AG04450 (cell line): ENCODE measurements around the gene INA. TPM values are rescaled to one million over a fixed set of nuclear protein-coding genes. Genes with fewer than 3 reads are reported as not detected.

ENCODE experiments used
- CTCF ChIA-PET: fragments of 300-600, 350-600 bp; formaldehyde crosslinking; extraction: SDS; loops from one replicate; lab custom pipeline; 2022; ENCODE audit warnings: antibody characterized with exemption, inconsistent platforms; lab: Charles Lee
- POLR2A ChIA-PET: fragments of 350-600 bp; formaldehyde crosslinking; extraction: SDS; loops from one replicate; lab custom pipeline; 2021; ENCODE audit warnings: antibody characterized with exemption, inconsistent platforms; lab: Yijun Ruan, JAX
- DNase-seq: peaks from one replicate; pipeline ENCODE4 v3.0.0-alpha.2; 2011; ENCODE audit warnings: low read depth, low spot score
- H3K27ac ChIP-seq: one replicate; pipeline ENCODE4 v1.5.1; 2012; ENCODE audit warnings: low read depth, low read length, control low read depth
- H3K27me3 ChIP-seq: one replicate; pipeline ENCODE4 v1.6.0; 2012; ENCODE audit warnings: low read length; ENCODE audit not compliant: control insufficient read depth, insufficient read depth
- H3K4me3 ChIP-seq: 2 replicates; pipeline ENCODE4 v1.5.1; 2011; ENCODE audit warnings: mild to moderate bottlenecking, low read depth, low read length, control low read depth
- H3K9me3 ChIP-seq: 2 replicates; pipeline ENCODE4 v1.5.1; 2012; ENCODE audit warnings: low read length; ENCODE audit not compliant: control insufficient read depth, insufficient read depth
- polyA minus RNA-seq: library from RNA; depleted of rRNA, polyadenylated mRNA; stranded (reverse); fragments of >200 nt; gene quantifications from 2 replicates; pipeline ENCODE4 v1.2.3, GENCODE V29; 2011; rRNA and poly(A)+ RNA removed
- polyA plus RNA-seq: library from polyadenylated mRNA; depleted of rRNA; stranded (reverse); fragments of >200 nt; gene quantifications from 2 replicates; pipeline ENCODE4 v1.2.3, GENCODE V29; 2011; rRNA removed
- TF ChIP-seq, protein P1 (sequence below): IDR thresholded peaks from 2 replicates; pipeline ENCODE4 v1.5.1; 2011; ENCODE audit warnings: low read depth, low read length, control low read depth, inconsistent platforms

Gene INA
- 5.2 and 6.6 TPM in 2 replicates for polyA plus RNA-seq
- 2.0 and 3.1 TPM in 2 replicates for polyA minus RNA-seq

GRCh38 chr10:103276896-103277712 lies at the start of gene INA:
Gene INA, plus strand, starts transcription at chr10:103277138. Its CDS starts 74 bp downstream, at chr10:103277212.
- CTCF ChIA-PET: interaction anchor here (1.0 kb wide), 1 partner anchor 18 kb away, joined by 3 read pairs; no protein-coding TSS in a partner anchor
- no peak for DNase-seq
- TF ChIP-seq, protein P1, sequence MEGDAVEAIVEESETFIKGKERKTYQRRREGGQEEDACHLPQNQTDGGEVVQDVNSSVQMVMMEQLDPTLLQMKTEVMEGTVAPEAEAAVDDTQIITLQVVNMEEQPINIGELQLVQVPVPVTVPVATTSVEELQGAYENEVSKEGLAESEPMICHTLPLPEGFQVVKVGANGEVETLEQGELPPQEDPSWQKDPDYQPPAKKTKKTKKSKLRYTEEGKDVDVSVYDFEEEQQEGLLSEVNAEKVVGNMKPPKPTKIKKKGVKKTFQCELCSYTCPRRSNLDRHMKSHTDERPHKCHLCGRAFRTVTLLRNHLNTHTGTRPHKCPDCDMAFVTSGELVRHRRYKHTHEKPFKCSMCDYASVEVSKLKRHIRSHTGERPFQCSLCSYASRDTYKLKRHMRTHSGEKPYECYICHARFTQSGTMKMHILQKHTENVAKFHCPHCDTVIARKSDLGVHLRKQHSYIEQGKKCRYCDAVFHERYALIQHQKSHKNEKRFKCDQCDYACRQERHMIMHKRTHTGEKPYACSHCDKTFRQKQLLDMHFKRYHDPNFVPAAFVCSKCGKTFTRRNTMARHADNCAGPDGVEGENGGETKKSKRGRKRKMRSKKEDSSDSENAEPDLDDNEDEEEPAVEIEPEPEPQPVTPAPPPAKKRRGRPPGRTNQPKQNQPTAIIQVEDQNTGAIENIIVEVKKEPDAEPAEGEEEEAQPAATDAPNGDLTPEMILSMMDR: no peak
- peak within 1 kb of the TSS; percentile 56 for H3K4me3 ChIP-seq
- H3K27ac ChIP-seq: no peak within 1 kb of the TSS
- H3K27me3 ChIP-seq: peaks cover 25% of the 10 kb centered on the region
- POLR2A ChIA-PET: no interaction called here
- H3K9me3 ChIP-seq: peaks cover 9% of the 10 kb centered on the region; the same call in 1 of the 2 replicates

DNA sequence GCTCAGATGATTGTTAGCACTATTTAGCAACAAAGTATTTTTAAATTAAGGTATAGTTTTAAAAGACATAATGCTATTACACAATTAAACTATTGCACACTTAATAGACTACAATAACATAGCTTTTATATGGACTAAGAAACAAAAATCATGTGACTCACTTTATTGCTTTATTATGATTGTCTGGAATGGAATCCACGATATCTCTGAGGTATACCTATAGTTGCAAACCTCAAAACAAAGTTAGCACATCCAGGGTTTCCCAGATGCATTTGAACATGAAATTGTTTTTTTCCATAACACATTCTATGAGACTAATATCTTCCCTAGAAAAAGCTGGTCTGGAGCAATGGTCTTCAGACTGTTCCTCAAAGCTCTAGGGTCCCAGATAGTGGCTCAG lies 49.5 kb upstream of the INA start:
- TF ChIP-seq, protein P1: no peak
- Histone ChIP-seq H3K9me3 (peaks cover 16% of the 10 kb centered on the region), H3K4me3 (no peak overlapping the region), H3K27me3 (no peaks in the 10 kb centered on the region), H3K27ac (no peak overlapping the region)
- no peak for DNase-seq
- ChIA-PET POLR2A (interaction anchor here (1.9 kb wide), 1 partner anchor 35 kb away, joined by 6 read pairs; no protein-coding TSS in a partner anchor), CTCF (interaction anchor here (0.5 to 2.4 kb wide), 2 partner anchors 17 to 38 kb away, joined by 3 to 13 read pairs; no protein-coding TSS in a partner anchor)

DNA sequence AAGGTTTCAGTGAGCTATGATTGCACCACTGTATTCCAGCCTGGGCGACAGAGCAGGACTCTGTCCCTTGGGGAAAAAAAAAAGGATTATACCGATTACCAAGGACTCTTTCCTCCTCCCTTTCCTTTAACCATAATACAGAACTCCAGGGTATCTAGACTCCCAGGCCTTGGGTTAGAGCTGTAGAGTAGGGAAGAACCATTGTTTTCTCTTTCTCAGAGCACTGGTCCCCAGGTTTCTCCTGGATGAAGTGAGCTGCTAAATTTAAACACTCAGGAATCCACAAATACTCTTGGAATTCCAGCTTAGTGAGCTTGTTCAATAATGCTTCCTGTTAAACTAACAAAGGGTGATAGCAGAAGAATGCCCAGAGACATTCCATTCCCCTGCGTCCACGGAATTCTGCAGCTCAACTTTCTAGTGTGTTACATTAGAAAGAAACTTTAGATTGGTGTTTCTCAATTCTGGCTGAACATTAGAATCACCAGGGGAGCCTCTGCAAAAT lies 45.8 kb upstream of the INA start:
- H3K4me3 ChIP-seq: no peak overlapping the region
- peak; percentile 91 for DNase-seq
- ChIA-PET CTCF (interaction anchor here (0.6 to 1.6 kb wide), 4 partner anchors 8 to 119 kb away, joined by 3 to 14 read pairs (median 6); no protein-coding TSS in a partner anchor), POLR2A (interaction anchor here (0.5 to 2.2 kb wide), 13 partner anchors 8 to 250 kb away, joined by 3 to 31 read pairs (median 4); partner anchors contain the start of gene NT5C2)
- no peaks in the 10 kb centered on the region for H3K27me3 ChIP-seq
- TF ChIP-seq, protein P1: no peak
- H3K27ac ChIP-seq: peak overlapping the region; percentile 99
- no peaks in the 10 kb centered on the region for H3K9me3 ChIP-seq

DNA sequence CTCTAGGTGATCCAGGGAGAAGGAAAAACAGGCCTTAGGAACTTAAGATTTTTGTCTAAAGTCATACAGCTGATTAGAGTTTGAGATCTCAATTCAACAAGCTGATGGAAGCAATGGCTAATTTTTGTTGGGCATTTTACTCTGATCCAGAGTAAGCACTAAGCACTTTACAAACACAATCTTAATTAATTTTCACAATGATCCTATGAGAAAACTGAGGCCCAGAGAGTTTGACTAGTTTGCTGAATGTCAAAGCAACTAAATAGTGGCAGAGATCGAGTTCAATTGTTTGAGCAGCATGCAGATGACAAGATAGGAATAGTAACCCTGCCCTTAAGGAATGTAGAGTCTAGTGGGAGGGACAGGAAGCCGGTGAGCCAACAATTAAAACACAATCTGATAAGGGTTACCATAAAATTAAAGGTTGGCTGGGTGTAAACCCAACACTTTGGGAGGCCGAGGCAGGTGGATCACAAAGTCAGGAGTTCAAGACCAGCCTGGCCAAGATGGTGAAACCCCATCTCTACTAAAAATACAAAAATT lies 44.7 kb upstream of the INA start:
- Histone ChIP-seq H3K27me3 (no peaks in the 10 kb centered on the region), H3K4me3 (no peak overlapping the region), H3K9me3 (no peaks in the 10 kb centered on the region), H3K27ac (peak overlapping the region; percentile 82)
- TF ChIP-seq, protein P1: no peak
- ChIA-PET POLR2A (interaction anchor here (1.6 to 2.2 kb wide), 4 partner anchors 40 to 87 kb away, joined by 3 to 31 read pairs (median 7); partner anchors contain the start of gene NT5C2), CTCF (interaction anchor here (0.6 to 1.6 kb wide), 4 partner anchors 10 to 120 kb away, joined by 3 to 5 read pairs (median 4); no protein-coding TSS in a partner anchor)
- no peak for DNase-seq
